Endothelial cell of umbilical vein (primary cell): ENCODE results near the gene SLC7A10. TPM values are rescaled to one million over a fixed set of nuclear protein-coding genes. Genes with fewer than 3 reads are reported as not detected.

Source experiments
- BruUV-seq: library from RNA; stranded (reverse); fragments of 400-500 nt; replicated peaks from 2 replicates; lab custom pipeline; 2021; lab: Mats Ljungman, UMichigan
- CTCF ChIA-PET: fragments of 300-600, 350-600 bp; sonication (Branson Sonifier 250); formaldehyde crosslinking; loops from one replicate; lab custom pipeline; 2021; ENCODE audit warnings: antibody characterized with exemption, inconsistent platforms; lab: Charles Lee
- POLR2A ChIA-PET: fragments of 300-600, 350-600 bp; sonication (Branson Sonifier 250); formaldehyde crosslinking; loops from one replicate; lab custom pipeline; 2021; ENCODE audit warnings: antibody characterized with exemption, inconsistent platforms; lab: Charles Lee
- DNase-seq: peaks from one replicate; pipeline ENCODE4 v3.0.0-alpha.2; 2011; ENCODE audit warnings: low read depth, low spot score
- FAIRE-seq: peaks from 2 replicates; lab custom pipeline; 2011; peaks lifted over from hg19 to GRCh38; lab: Jason Lieb, UNC
- H2AFZ ChIP-seq: 2 replicates; pipeline ENCODE4 v1.6.0; 2012; ENCODE audit warnings: low read depth, low read length, control low read depth, inconsistent platforms
- H3K27ac ChIP-seq: 2 replicates; pipeline ENCODE4 v1.5.1; 2011; ENCODE audit warnings: low read depth, mild to moderate bottlenecking, control low read depth, low read length, moderate library complexity; ENCODE audit not compliant: insufficient read depth
- H3K27me3 ChIP-seq, 2 experiments: 2 replicates each; pipeline versions ENCODE4 v1.6.0 to v1.6.1; 2011; ENCODE audit warnings: low read length in 2 of 2, mixed read lengths in 1 of 2; ENCODE audit not compliant: control insufficient read depth in 2 of 2, insufficient read depth in 2 of 2
- H3K36me3 ChIP-seq, 2 experiments: 2 replicates in 1 of 2; 3 replicates in 1 of 2; pipeline ENCODE4 v1.5.1; 2011; ENCODE audit warnings: low read length in 2 of 2, mild to moderate bottlenecking in 1 of 2, moderate library complexity in 1 of 2; ENCODE audit not compliant: control insufficient read depth in 2 of 2, insufficient read depth in 2 of 2; ENCODE audit errors: extremely low read depth in 1 of 2
- H3K4me1 ChIP-seq: 3 replicates; pipeline ENCODE4 v1.5.1; 2011; ENCODE audit warnings: mild to moderate bottlenecking, low read length; ENCODE audit not compliant: control insufficient read depth, insufficient read depth; ENCODE audit errors: extremely low read depth
- H3K4me2 ChIP-seq: 2 replicates; pipeline ENCODE4 v1.6.1; 2011; ENCODE audit warnings: low read length, control low read depth, mixed read lengths; ENCODE audit not compliant: insufficient read depth
- H3K4me3 ChIP-seq, 3 experiments: fragments of 200-600 bp in 1 of 3; sonication (generic), shearing (Covaris generic) in 1 of 3; replicated peaks in 1 of 3; 2 replicates each; pipeline ENCODE4 v1.5.1; 2011 to 2016; ENCODE audit warnings: control low read depth in 3 of 3, low read length in 3 of 3, mild to moderate bottlenecking in 2 of 3, inconsistent platforms in 1 of 3, low read depth in 1 of 3, moderate library complexity in 1 of 3; ENCODE audit not compliant: insufficient read depth in 1 of 3
- H3K79me2 ChIP-seq: 2 replicates; pipeline ENCODE4 v1.6.0; 2012; ENCODE audit warnings: low read length, inconsistent platforms; ENCODE audit not compliant: control insufficient read depth, insufficient read depth
- H3K9ac ChIP-seq: replicated peaks from 2 replicates; pipeline ENCODE3; 2011; ENCODE audit warnings: low read length, control low read depth; ENCODE audit not compliant: insufficient read depth; ENCODE audit errors: extremely low read depth
- H3K9me1 ChIP-seq: replicated peaks from 3 replicates; pipeline ENCODE4 v1.6.0; 2011; ENCODE audit warnings: mild to moderate bottlenecking, low read length; ENCODE audit not compliant: control insufficient read depth, insufficient read depth; ENCODE audit errors: extremely low read depth
- H3K9me3 ChIP-seq: replicated peaks from 2 replicates; pipeline ENCODE4 v1.5.1; 2012; ENCODE audit warnings: low read length, inconsistent platforms; ENCODE audit not compliant: control insufficient read depth, insufficient read depth
- H4K20me1 ChIP-seq: replicated peaks from 2 replicates; pipeline ENCODE3; 2011; ENCODE audit warnings: mild to moderate bottlenecking, low read length; ENCODE audit not compliant: control insufficient read depth, insufficient read depth; ENCODE audit errors: extremely low read depth
- EZH2 ChIP-seq: IDR thresholded peaks from 2 replicates; pipeline ENCODE4 v1.6.1; 2012; ENCODE audit warnings: borderline replicate concordance, low read depth, mild to moderate bottlenecking, moderate library complexity, low read length, inconsistent platforms; ENCODE audit not compliant: severe bottlenecking
- FOS ChIP-seq: IDR thresholded peaks from 2 replicates; pipeline ENCODE4 v1.6.1; 2011; ENCODE audit warnings: mild to moderate bottlenecking, low read length, moderate library complexity, borderline replicate concordance; ENCODE audit not compliant: insufficient read depth
- GATA2 ChIP-seq: IDR thresholded peaks from 2 replicates; pipeline ENCODE4 v1.7.0; 2011; ENCODE audit warnings: low read depth, mild to moderate bottlenecking, moderate library complexity, mixed read lengths, low read length; ENCODE audit not compliant: insufficient read length, insufficient read depth
- JUN ChIP-seq: IDR thresholded peaks from 2 replicates; pipeline ENCODE4 v1.6.1; 2011; ENCODE audit warnings: borderline replicate concordance, low read depth; ENCODE audit not compliant: insufficient read length, insufficient read depth
- MAX ChIP-seq: IDR thresholded peaks from 2 replicates; pipeline ENCODE4 v1.6.1; 2011; ENCODE audit not compliant: insufficient read depth, insufficient read length
- MYC ChIP-seq: IDR thresholded peaks from one replicate; pipeline ENCODE4 v1.6.1; 2011; ENCODE audit warnings: mild to moderate bottlenecking, low read depth, low read length
- POLR2A ChIP-seq: IDR thresholded peaks from 2 replicates; pipeline ENCODE4 v1.6.1; 2012; ENCODE audit warnings: low read depth, mild to moderate bottlenecking, control low read depth, low read length
- POLR2AphosphoS5 ChIP-seq: IDR thresholded peaks from 2 replicates; pipeline ENCODE4 v1.6.1; 2012; ENCODE audit warnings: low read depth, mild to moderate bottlenecking, control low read depth, low read length, moderate library complexity; ENCODE audit not compliant: insufficient read depth
- dilution Hi-C: fragments of 300-500 bp; cut with MboI; formaldehyde crosslinking; loops from one replicate; pipeline ENCODE4 v1.15.0; 2019; ENCODE audit warnings: low sequenced_read_pairs; ENCODE audit not compliant: extremely low pct_ligation_motif_present
- intact Hi-C: fragments of 100-400 bp; cut with micrococcal nuclease; formaldehyde crosslinking; loops from one replicate; pipeline ENCODE4 v1.10.0; 2022
- polyA plus RNA-seq, 4 experiments: library from polyadenylated mRNA; depleted of rRNA in 3 of 4; stranded (reverse) in 3 of 4; unstranded in 1 of 4; fragments of >200 nt; gene quantifications; 2 replicates each; pipeline versions ENCODE4 v1.2.1 to v1.2.3, GENCODE V29; 2011 to 2012; ENCODE audit warnings: missing spikeins in 1 of 4
- total RNA-seq: library from RNA; stranded (reverse); gene quantifications from 2 replicates; pipeline ENCODE4 v1.2.3, GENCODE V29; 2021
- TF ChIP-seq, protein P1 (sequence below), 2 donors: IDR thresholded peaks; 1 replicate in 1 of 2; 2 replicates in 1 of 2; pipeline ENCODE4 v1.5.1; 2011; ENCODE audit warnings: low read length in 2 of 2, mild to moderate bottlenecking in 2 of 2, moderate library complexity in 2 of 2, control low read depth in 1 of 2, inconsistent platforms in 1 of 2, low read depth in 1 of 2; ENCODE audit not compliant: insufficient read depth in 1 of 2; ENCODE audit errors: extremely low read depth in 1 of 2

The SLC7A10 gene
- total and polyA plus RNA-seq, 2 donors (not counting 3 experiments of a cell fraction or from before 2014, with no cell fraction given) = not detected

GRCh38 chr19:33264881-33265445 is 39.3 kb upstream of the SLC7A10 start:
- no peak overlapping the region for H3K4me3 ChIP-seq

More at GRCh38 chr19:33264881-33265445, 39.3 kb upstream of the SLC7A10 start:
- H3K79me2 ChIP-seq = no peaks in the 10 kb centered on the region
- no peak overlapping the region for H3K27ac ChIP-seq
- no TSS peak for BruUV-seq
- H3K9me1 ChIP-seq = no peaks in the 10 kb centered on the region
- dilution Hi-C loops = no loop called here
- intact Hi-C loops = no loop called here
- no peak overlapping the region for H2AFZ ChIP-seq
- POLR2A ChIA-PET = no interaction called here
- H4K20me1 ChIP-seq = no peaks in the 10 kb centered on the region
- H3K9me3 ChIP-seq = no peaks in the 10 kb centered on the region
- CTCF ChIA-PET = no interaction called here
- no peaks in the 10 kb centered on the region for H3K27me3 ChIP-seq
- DNase-seq (no peak), FAIRE-seq (no peak)
- H3K4me2 ChIP-seq = no peak overlapping the region
- H3K9ac ChIP-seq = no peak overlapping the region
- H3K4me1 ChIP-seq = no peaks in the 10 kb centered on the region
- no peaks in the 10 kb centered on the region for H3K36me3 ChIP-seq
- no peak for TF ChIP-seq MAX
- no peak for TF ChIP-seq MYC
- TF ChIP-seq EZH2 = no peak
- no peak for TF ChIP-seq POLR2AphosphoS5
- no peak for TF ChIP-seq GATA2
- no peak for TF ChIP-seq FOS
- no peak for TF ChIP-seq JUN
- TF ChIP-seq, protein P1, sequence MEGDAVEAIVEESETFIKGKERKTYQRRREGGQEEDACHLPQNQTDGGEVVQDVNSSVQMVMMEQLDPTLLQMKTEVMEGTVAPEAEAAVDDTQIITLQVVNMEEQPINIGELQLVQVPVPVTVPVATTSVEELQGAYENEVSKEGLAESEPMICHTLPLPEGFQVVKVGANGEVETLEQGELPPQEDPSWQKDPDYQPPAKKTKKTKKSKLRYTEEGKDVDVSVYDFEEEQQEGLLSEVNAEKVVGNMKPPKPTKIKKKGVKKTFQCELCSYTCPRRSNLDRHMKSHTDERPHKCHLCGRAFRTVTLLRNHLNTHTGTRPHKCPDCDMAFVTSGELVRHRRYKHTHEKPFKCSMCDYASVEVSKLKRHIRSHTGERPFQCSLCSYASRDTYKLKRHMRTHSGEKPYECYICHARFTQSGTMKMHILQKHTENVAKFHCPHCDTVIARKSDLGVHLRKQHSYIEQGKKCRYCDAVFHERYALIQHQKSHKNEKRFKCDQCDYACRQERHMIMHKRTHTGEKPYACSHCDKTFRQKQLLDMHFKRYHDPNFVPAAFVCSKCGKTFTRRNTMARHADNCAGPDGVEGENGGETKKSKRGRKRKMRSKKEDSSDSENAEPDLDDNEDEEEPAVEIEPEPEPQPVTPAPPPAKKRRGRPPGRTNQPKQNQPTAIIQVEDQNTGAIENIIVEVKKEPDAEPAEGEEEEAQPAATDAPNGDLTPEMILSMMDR (IDR thresholded peaks at IDR 0.05; ENCODE audit: extremely low read depth in 1 of 2, insufficient read depth in 1 of 2, low read depth in 1 of 2, low read length in 2 of 2) = no peak
- no peak for TF ChIP-seq POLR2A
